Fibroblast of peridontal ligament (primary cell): ENCODE measurements around the gene MICB.
"Not testable (repeated sequence)": the region's sequence is repeated elsewhere in the genome, so short reads cannot be mapped to it uniquely, and the experiment has no call there.

Experiments
- DNase-seq: peaks from one replicate; pipeline ENCODE4 v3.0.0-alpha.2; 2010; ENCODE audit errors: extremely low read depth

MICB gene

GRCh38 chr6:31541059-31541657, 43.2 kb downstream of the MICB start:
- DNase-seq = peak; percentile 52

DNA sequence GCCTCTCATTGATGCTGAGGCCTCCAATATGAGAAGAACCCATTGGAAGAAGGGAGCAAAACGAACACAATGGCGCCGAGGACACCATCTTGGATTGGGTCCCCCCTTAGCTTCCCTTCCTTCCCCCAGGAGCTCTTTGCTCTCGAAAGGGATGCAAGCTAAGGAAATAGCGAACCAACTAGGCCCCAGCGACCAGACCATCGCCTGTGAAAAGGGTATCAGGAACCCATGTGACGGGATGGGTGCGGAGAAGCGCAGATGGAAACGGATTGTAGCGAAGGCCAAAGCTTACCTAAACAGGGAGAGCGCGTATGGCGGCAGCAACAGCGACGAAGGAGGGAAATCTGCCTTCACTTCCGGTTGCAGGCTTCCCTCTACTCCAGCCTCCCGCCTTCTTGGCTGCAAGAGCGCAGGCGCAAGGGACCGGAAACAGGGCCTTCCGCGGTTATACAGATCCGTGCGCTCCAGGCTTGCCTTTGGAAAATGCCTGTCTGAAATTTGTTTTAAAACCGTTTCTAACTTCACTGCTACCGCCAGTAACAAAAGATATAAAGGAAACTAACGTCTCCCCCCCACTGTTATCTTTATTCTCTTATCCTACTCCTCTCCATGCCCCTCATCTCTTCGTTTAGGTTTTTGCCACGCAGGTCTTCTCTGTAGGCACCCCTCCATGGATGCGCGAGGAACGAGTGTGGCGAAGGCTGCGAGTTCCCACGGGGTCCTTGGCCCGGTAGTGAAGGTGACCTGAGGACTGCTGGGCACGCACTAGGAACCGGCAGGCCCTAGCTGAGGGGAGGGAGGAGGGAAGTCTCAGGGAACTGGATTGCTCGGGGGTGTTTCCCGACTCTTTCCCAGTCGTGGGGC, 43.9 kb downstream of the MICB start, which contains the start of gene DDX39B:
Gene DDX39B, minus strand, starts transcription at position 346 of the 864 bp plus-strand sequence. CDS start 1,471 bp downstream, outside the sequence.
- peak; percentile 98 for DNase-seq

- DNase-seq = no peak
These were observed 45.7 kb downstream of the MICB start for GRCh38 chr6:31543639-31544038.

- DNase-seq = no peak
These were observed 46.7 kb downstream of the MICB start for GRCh38 chr6:31544676-31545075.

DNA sequence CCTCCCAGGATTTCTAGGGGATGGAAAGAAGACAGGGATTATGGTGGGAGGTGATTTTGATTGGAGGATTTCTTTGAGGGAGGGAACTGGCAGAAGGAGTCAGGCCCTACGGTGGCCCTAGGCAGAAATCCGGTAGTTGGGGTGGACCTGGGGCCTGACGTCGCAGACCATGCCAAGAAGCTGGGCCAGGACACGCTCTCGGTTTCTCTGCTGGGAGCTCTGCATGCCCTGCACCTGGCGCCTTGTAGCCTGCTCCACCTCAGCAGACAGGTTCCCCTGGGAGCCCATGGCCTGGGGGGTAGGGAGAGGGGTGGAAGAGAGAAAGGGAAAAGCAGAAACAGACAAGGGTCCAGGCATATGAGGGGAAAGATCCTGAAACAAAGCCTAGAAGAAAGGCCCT, 47.3 kb downstream of the MICB start:
- no peak for DNase-seq

GRCh38 chr6:31546339-31546957, 48.5 kb downstream of the MICB start, which contains the start of gene ATP6V1G2:
TSS of gene ATP6V1G2 (minus strand) at chr6:31546608. CDS start at chr6:31546559, 49 bp downstream.
- DNase-seq = peak; percentile 93

DNA sequence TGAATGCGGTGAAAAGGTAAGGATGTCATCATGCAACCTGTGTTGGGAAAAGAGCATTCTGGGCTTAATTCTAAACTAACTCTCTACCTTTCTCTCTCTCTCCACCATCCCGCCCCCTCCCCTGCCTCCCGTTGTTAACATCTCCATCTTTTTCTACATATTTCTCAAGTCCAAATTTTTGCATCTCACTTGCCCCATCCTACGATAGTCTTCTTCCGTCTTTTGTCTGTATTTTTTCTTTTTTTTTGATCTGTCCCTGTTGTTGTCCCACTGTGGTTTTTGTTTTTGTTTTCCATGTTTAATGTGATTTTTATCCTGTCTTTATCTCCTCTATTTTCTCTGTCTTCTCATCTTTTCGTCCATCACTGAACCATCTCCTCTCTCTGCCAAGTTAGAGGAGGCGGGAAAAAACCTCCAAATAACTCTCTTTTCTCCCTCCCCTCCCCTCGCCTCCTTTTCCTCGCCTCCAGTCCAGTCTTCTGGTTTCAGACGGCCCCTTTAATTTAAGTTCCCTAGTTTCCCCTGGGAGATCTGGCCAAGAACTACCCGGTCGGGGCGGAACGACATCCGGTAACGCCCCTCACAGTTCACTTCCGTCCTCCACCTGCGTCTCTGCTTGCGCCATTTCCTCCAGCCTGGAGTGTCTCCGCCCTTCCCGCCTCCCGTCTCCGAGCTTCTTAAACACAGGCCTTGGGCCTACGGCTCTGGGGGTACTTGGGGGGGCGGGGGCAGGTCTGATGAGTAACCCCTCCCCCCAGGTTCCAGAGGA, 49.2 kb downstream of the MICB start, which contains the start of gene NFKBIL1:
Gene NFKBIL1, plus strand, starts transcription at position 651 of the 769 bp plus-strand sequence. Its CDS starts 87 bp downstream, at position 738.
- peak; percentile 99 for DNase-seq

GRCh38 chr6:31547727-31548543, 50.0 kb downstream of the MICB start:
- no peak for DNase-seq

DNA sequence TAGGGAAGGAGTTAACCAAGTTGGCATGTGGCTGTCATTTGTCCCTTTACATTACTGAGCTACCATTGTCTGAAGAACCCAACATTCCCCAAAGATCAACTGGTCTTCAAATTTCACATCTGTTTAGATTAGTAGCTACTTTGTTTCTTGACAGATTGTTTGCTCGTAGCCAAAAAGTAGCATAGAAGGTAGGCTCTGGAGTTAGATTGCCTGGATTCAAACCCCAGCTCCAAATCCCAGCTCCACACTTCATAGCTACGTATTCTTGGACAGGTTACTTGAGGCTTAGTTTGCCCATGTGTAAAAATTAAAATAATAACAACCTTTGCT, 50.6 kb downstream of the MICB start:
- no peak for DNase-seq

DNA sequence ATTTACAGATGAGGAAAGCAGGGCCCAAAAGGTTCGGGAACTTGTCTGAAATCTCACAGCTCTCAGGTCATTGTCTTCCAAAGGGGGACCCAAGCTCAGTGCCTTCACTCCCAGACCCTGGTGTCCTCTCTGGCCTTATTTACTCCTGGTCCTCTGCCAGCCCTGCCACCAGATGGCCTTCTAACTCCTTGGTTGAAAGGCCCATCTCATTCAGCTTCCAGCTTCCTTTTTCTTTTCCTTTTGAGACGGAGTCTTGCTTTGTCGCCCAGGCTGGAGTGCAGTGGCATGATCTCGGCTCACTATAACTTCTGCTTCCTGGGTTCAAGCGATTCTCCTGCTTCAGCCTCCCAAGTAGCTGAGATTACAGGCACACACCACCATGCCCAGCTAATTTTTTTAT, 53.4 kb downstream of the MICB start:
- not testable (repeated sequence) for DNase-seq

DNA sequence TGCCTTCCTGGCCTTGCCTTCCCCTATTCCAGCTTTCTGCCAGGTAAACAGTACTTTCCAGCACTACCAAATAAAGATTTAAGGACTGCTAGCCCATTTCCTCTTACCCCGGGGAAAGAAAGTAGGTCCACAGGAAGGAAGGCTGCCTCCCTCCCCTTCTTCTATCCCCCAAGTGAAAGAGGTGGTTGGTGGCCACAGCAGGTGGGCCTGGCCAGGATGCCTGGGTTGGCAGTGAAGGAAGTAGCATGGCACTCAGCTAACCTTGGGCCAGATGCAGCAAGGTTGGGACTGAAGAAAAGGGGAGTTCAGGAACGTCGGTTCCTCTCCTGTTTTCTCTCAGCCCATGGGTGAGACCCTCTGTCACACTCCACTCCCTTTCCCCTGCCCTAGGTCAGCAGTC, 58.4 kb downstream of the MICB start:
- DNase-seq = no peak

DNA sequence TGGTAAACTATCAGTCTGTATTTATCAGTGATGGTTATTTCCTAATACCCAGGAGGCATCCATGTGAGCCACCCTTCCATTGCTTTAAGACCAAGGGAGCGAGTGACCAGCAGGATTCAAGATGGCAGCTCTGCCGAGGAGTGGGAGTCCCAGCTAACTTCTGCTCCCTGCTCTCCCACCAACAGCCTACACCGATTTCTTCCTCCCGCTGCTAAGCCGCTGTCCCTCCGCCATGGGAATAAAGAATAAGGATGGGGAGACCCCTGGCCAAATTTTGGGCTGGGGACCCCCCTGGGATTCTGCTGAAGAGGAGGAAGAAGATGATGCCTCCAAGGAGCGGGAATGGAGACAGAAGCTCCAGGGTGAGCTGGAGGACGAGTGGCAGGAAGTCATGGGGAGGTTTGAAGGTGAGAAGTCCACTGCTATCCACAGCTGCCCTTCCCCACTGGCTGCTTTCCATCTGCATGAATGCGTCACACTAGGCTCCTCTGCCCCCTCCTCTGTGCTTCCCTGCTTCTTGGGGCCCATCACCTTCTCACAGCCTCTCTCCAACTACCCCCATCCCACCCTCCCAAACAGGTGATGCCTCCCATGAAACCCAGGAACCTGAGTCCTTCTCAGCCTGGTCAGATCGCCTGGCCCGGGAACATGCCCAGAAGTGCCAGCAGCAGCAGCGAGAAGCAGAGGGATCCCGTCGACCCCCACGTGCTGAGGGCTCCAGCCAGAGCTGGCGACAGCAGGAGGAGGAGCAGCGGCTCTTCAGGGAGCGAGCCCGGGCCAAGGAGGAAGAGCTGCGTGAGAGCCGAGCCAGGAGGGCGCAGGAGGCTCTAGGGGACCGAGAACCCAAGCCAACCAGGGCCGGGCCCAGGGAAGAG, 59.7 kb downstream of the MICB start:
- no peak for DNase-seq

DNA sequence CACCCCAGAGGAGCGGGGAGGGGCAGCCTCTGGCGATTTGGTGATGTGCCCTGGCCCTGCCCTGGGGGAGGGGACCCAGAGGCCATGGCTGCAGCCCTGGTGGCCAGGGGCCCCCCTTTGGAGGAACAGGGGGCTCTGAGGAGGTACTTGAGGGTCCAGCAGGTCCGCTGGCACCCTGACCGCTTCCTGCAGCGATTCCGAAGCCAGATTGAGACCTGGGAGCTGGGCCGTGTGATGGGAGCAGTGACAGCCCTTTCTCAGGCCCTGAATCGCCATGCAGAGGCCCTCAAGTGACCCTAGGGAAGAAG, 60.3 kb downstream of the MICB start:
- DNase-seq = no peak

DNA sequence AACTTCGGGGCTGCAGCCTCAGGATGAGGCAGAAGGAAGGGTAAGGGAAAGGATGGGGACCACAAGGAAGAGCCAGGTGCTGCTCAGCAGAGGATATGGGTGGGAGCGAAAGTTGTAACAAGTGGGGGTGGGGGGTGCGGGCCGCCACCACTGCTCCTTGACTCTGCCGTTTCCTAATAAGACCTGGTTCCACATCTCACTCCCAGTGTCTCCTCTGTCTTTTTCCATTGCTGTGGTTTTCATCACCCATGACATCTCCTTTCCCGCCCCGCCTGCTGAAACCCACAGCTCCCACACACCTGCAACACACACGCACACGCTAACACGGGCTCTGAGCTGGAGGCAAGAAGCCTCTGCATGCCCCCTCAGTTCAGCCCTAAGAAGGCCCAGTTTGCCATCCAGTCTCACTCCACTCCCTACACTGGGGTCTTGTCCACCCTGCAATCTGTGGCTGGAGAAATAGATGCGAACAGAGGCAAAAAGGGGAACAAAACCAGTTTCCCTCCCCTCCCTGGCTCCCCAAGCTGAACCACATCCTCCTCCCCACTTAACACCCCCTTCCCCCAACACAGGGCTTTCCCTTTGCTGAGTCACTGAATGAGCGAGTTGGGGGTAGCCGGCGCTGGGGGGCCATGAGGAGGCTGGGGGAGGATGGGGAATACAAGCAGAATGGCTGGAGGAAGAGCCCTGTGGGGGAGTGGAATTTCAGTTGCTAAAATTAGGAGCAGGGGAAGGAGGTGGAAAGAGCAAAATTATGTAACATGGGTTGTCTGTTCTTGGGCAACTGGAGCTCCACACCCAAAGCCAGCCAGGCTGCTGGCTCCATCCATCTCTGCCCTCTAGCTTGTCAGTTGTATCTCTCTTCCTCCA, 60.9 kb downstream of the MICB start:
- DNase-seq = peak; percentile 18

DNA sequence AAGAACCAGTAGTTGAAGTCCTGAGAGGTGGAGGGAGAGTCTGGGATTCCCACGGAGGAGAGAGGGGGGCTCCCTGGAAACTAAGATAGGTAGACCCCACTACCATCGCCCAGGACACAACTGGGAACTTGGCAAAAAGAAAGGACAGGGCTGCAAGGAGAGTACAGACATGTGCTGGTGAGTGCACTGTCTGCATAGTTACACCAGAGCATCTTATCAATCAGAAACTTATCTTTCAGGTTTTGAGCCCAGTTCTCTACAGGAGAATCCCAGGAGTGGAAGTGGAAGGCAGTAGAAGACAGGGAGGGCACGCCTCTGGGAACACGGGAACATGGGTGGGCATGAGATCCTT, 61.6 kb downstream of the MICB start:
- no peak for DNase-seq

- peak; percentile 11 for DNase-seq
These were observed 62.2 kb downstream of the MICB start for GRCh38 chr6:31559958-31560696.

DNA sequence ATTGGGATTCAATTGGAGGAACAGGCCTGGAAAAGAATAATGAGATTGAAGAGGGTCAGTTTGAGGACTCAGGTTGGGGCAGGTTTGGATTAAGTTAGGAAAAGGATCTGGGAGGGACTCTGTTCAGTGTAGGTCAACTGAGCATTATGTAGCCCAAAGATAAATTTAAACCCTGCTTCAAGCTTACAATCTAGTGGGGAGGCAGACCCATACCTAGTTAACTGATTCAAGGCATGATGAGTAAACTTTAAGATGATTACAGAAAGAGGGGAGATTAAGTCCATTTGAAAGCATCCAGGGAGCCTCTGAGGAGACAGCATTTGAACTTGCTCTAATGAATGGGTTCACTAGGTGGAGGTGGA, 62.7 kb downstream of the MICB start:
- no peak for DNase-seq
